SH-SY5Y (cell line): ENCODE measurements around the gene YWHAG.

Source experiments
- GATA2 ChIP-seq: IDR thresholded peaks from 2 replicates; pipeline ENCODE4 v1.6.1; 2011; ENCODE audit warnings: mild to moderate bottlenecking, low read depth, low read length
- GATA3 ChIP-seq: IDR thresholded peaks from 2 replicates; pipeline ENCODE4 v1.6.1; 2011; ENCODE audit warnings: low read depth, mild to moderate bottlenecking, low read length, moderate library complexity

- no peak for TF ChIP-seq GATA3
- TF ChIP-seq GATA2 = no peak
These were observed 76.2 kb downstream of the YWHAG start for GRCh38 chr7:76282344-76283253.
